GM10847 (cell line): ENCODE data around the gene TSPAN13.

Experiments used
- POLR2A ChIP-seq: IDR thresholded peaks from 2 replicates; pipeline ENCODE4 v1.6.1; 2011; ENCODE audit not compliant: insufficient read length; ENCODE audit errors: extremely low read depth

TSPAN13 gene

DNA sequence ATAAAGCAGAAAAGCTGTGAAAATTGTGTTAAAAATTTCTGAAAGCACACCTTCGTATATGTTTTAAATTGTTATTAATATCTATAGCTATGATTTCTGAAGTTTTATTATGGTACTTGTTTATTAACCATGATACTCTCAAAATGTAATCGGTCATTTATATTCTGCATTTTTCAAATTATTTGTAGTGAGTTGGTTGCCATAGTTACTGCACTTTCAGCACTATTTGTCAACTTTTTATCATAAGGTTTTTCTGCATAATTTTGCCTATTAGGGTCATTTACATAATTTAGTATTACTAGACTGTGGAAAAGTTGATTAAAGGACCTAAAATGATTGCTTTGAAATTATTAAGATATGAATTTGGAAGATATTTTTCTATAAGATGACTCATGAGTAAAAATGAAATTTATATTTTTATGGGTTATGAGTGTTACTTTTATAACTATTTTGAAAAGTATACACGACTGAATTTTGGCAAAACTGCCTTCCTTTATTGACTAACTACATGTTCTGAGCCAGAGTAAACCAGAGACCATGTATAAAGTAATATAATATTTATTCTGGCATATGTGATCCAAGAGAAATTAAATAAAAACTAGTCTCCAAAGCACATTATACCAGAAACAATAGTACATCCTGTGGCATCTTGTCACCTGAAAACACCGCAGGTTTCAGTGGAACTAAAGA lies 59.1 kb downstream of the TSPAN13 start:
- no peak for TF ChIP-seq POLR2A

- no peak for TF ChIP-seq POLR2A
Observed at GRCh38 chr7:16813232-16813616, 59.7 kb downstream of the TSPAN13 start.

GRCh38 chr7:16815001-16815400 lies 61.4 kb downstream of the TSPAN13 start:
- TF ChIP-seq POLR2A, result no peak

DNA sequence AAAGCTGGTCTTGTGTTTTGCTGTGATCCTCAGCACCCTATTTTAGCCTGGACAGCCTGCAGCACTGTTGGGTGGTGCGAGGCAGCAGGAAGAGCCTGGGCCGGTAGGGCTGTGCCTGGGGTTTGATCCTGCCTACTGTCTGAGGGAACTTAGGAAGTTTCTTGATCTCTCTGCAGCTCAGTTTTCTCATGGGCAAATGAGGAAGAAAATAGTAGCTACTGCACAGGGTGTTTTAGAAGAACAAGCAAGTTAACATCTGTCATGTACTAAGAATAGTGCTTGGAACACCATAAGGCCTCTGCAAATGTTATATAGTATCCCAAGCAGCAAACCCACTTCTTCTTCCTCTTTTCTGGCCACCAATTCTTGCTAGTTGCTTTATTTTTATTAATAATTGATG lies 63.3 kb downstream of the TSPAN13 start:
- no peak for TF ChIP-seq POLR2A

DNA sequence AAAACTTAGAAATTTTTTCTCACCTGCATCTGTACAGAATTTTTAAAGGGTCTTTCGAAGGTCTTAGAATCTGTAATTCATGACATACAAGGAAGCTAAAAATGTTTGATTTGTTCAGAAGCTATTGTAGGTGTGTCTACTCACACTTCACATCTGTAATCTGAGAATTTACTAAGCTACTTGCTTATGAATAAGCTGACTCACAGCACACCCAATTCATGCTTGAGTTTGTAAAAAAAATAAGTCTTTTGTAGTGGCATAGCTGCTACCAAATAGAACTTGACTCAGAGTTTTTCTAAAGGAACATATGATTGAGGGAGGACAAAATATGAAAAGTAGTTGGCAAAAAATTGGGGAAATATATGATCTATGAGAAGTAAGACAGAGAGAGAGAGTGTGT lies 64.0 kb downstream of the TSPAN13 start:
- TF ChIP-seq POLR2A, result no peak

DNA sequence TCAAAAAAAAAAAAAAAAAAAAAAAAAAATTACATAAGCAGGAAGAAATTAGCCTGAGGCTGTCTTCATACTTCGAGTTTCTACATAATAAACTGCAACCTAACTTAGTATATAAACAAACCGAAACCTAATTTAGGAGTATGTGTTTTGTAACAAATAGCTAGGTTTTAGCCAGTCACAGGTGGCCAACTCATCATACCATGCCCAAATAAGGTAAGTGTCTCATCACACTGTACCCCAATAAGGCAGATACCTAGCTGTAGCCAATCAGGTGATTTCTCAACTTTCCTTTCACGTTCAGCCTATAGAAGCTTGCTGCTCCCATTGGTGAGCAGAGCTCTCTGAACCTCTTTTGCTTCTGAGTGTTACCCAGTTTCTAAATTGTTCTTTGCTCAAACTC lies 65.2 kb downstream of the TSPAN13 start:
- TF ChIP-seq POLR2A, result no peak

DNA sequence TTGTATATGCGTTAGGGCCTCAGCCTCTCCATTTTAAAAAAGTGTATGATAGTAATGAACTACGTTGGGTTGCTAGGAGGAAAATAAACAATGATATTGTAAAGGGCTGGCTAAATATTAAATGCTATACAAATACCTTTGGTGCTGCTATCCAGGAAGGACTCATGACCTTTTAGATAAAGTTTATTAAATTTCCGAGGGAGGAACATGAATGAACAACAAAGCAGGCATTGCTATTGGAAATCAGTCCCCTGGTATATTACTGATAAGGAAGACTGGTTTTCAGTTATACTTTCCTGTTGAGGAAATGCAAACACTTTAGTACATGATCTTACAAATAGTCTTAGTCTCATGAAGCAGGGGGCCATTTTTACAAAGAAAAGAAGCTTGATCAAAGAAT lies 68.5 kb downstream of the TSPAN13 start:
- TF ChIP-seq POLR2A, result no peak

DNA sequence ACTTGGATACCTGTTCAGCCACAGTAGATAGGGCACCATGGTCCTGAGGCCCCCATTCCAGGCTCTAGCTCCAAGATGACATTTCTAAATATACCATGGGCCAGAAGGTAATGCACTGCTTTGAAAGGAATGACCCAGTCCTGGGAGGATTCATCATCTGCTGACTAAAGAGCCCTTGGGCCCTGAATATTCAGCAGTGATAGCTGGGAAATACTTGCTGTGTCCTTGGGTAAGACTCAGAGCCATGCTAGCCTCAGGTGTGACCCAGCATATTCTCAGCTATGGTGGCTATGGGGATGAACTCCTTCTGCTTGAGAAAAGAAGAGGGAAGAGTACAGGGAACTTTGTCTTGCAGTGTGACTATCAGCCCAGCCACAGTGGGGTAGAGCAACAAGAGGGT lies 72.5 kb downstream of the TSPAN13 start:
- no peak for TF ChIP-seq POLR2A

DNA sequence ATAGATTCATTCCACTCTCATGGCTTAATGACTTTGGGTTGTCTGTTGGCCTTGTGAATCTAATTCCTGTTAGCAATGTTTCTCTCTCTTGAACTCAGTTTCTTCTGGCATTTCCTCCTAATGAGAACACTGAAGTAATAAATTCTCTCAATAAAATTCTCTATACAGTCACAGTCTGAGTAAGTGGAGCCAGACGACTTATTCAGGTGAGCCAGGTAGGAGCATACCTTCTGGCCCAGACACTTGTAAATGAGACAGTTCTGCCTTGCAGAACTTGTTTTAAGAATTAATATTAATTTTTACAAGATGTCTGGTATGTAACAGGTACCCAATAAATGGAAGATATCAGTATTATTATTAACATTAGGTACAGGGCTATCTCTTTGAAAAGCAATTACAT lies 79.8 kb downstream of the TSPAN13 start:
- TF ChIP-seq POLR2A, result no peak
